Neuronal stem cell (in vitro differentiated cells): Measurements from ENCODE around the gene THSD4.

Experiments
- DNase-seq: peaks from one replicate; pipeline ENCODE4 v3.0.0-alpha.2; 2013; ENCODE audit warnings: low spot score
- H2AFZ ChIP-seq: one replicate; pipeline ENCODE4 v1.6.1; 2013; ENCODE audit warnings: mild to moderate bottlenecking, low read length, inconsistent platforms
- H2AK5ac ChIP-seq: 2 replicates; pipeline ENCODE4 v1.6.1; 2013; ENCODE audit warnings: low read depth, mild to moderate bottlenecking, inconsistent platforms, low read length, moderate library complexity, mixed read lengths
- H2BK120ac ChIP-seq: 2 replicates; pipeline ENCODE4 v1.6.1; 2013; ENCODE audit warnings: low read depth, mild to moderate bottlenecking, inconsistent platforms, low read length, moderate library complexity, mixed read lengths
- H2BK12ac ChIP-seq: one replicate; pipeline ENCODE4 v1.6.1; 2013; ENCODE audit warnings: low read length, inconsistent platforms
- H2BK15ac ChIP-seq: 2 replicates; pipeline ENCODE4 v1.6.1; 2013; ENCODE audit warnings: mild to moderate bottlenecking, low read length, inconsistent platforms, mixed read lengths
- H2BK5ac ChIP-seq: one replicate; pipeline ENCODE4 v1.6.1; 2013; ENCODE audit warnings: inconsistent platforms, mild to moderate bottlenecking, low read length, moderate library complexity
- H3K14ac ChIP-seq: one replicate; pipeline ENCODE4 v1.6.1; 2013; ENCODE audit warnings: low read length, inconsistent platforms
- H3K18ac ChIP-seq: 2 replicates; pipeline ENCODE4 v1.6.1; 2013; ENCODE audit warnings: low read length, inconsistent platforms
- H3K23ac ChIP-seq: 2 replicates; pipeline ENCODE4 v1.6.1; 2013; ENCODE audit warnings: low read depth, mild to moderate bottlenecking, mixed read lengths, low read length, inconsistent platforms; ENCODE audit not compliant: poor library complexity
- H3K27ac ChIP-seq: replicated peaks from 3 replicates; pipeline ENCODE4 v1.5.1; 2013; ENCODE audit warnings: low read length, inconsistent platforms
- H3K27me3 ChIP-seq, 3 experiments: 2 replicates each; pipeline ENCODE4 v1.6.1; 2013; ENCODE audit warnings: low read length in 3 of 3, mild to moderate bottlenecking in 2 of 3, inconsistent platforms in 1 of 3, low read depth in 1 of 3, mixed read lengths in 1 of 3, moderate library complexity in 1 of 3; ENCODE audit not compliant: control insufficient read depth in 3 of 3, insufficient read depth in 3 of 3
- H3K36me3 ChIP-seq, 2 donors: replicated peaks in 1 of 2; 2 replicates each; pipeline ENCODE4 v1.6.1; 2013; ENCODE audit warnings: low read length in 2 of 2; ENCODE audit not compliant: control insufficient read depth in 2 of 2, insufficient read depth in 2 of 2
- H3K4ac ChIP-seq: 2 replicates; pipeline ENCODE4 v1.6.1; 2013; ENCODE audit warnings: inconsistent platforms, mild to moderate bottlenecking, low read length, moderate library complexity
- H3K4me1 ChIP-seq, 2 donors: 1 replicate in 1 of 2; 2 replicates in 1 of 2; pipeline ENCODE4 v1.6.1; 2013; ENCODE audit warnings: low read length in 2 of 2, low read depth in 1 of 2; ENCODE audit not compliant: control insufficient read depth in 2 of 2, insufficient read depth in 1 of 2
- H3K4me2 ChIP-seq: one replicate; pipeline ENCODE4 v1.6.1; 2013; ENCODE audit warnings: mild to moderate bottlenecking, low read length, inconsistent platforms; ENCODE audit not compliant: insufficient read depth, poor library complexity, severe bottlenecking
- H3K4me3 ChIP-seq, 2 donors: 2 replicates each; pipeline ENCODE4 v1.5.1; 2013; ENCODE audit warnings: low read length in 2 of 2, mild to moderate bottlenecking in 2 of 2, inconsistent platforms in 1 of 2, moderate library complexity in 1 of 2
- H3K79me1 ChIP-seq: one replicate; pipeline ENCODE4 v1.6.1; 2013; ENCODE audit warnings: low read depth, mild to moderate bottlenecking, inconsistent platforms, low read length, moderate library complexity
- H3K9ac ChIP-seq: one replicate; pipeline ENCODE4 v1.6.1; 2013; ENCODE audit warnings: mild to moderate bottlenecking, low read depth, low read length, inconsistent platforms; ENCODE audit not compliant: poor library complexity
- H3K9me3 ChIP-seq, 2 donors: replicated peaks in 1 of 2; 2 replicates each; pipeline versions ENCODE3 to v1.6.1; 2013; ENCODE audit warnings: low read length in 2 of 2, mild to moderate bottlenecking in 2 of 2, inconsistent platforms in 1 of 2, low read depth in 1 of 2, mixed read lengths in 1 of 2, moderate library complexity in 1 of 2; ENCODE audit not compliant: control insufficient read depth in 2 of 2, insufficient read depth in 1 of 2
- H4K8ac ChIP-seq: one replicate; pipeline ENCODE4 v1.6.1; 2013; ENCODE audit warnings: low read depth, mild to moderate bottlenecking, inconsistent platforms, low read length, moderate library complexity
- H4K91ac ChIP-seq: one replicate; pipeline ENCODE4 v1.6.1; 2013; ENCODE audit warnings: low read length, low read depth, mild to moderate bottlenecking, inconsistent platforms; ENCODE audit not compliant: poor library complexity
- WGBS, 2 donors: extraction: QIAGEN DNeasy Blood & Tissue Kit; methylation state at CpG; one replicate each; pipeline ENCODE4 v1.1.7; 2013; ENCODE audit warnings: missing lambda C conversion rate in 2 of 2, mixed read lengths in 1 of 2; ENCODE audit not compliant: insufficient read length in 2 of 2, insufficient replicate concordance in 1 of 2; ENCODE audit errors: extremely low coverage in 2 of 2; 5-methylcytosine and 5-hydroxymethylcytosine counted together

Gene THSD4

GRCh38 chr15:71591057-71591456, 475.8 kb downstream of the THSD4 start:
- Histone ChIP-seq H3K79me1 (no peaks in the 10 kb centered on the region), H4K8ac (no peak overlapping the region), H2AFZ (no peak overlapping the region), H2BK120ac (no peak overlapping the region), H3K18ac (no peak overlapping the region), H3K36me3 (no peaks in the 10 kb centered on the region), H3K9ac (no peak overlapping the region), H2BK15ac (no peak overlapping the region), H2BK5ac (no peak overlapping the region), H2BK12ac (no peak overlapping the region), H3K4me1 (peaks cover 0 to 7% of the 10 kb centered on the region in 2 donors), H3K27ac (no peak overlapping the region), H3K23ac (no peak overlapping the region), H3K4me2 (no peak overlapping the region), H3K27me3 (no peaks in the 10 kb centered on the region), H3K9me3 (peaks cover 5 to 6% of the 10 kb centered on the region in 2 donors), H3K14ac (no peak overlapping the region), H2AK5ac (no peak overlapping the region), H4K91ac (no peak overlapping the region), H3K4ac (no peak overlapping the region), H3K4me3 (no peak overlapping the region)
- no CpG with 5 or more reads among the region's 3 CpGs for WGBS, 2 donors
- no peak for DNase-seq

GRCh38 chr15:71592203-71592602, 476.9 kb downstream of the THSD4 start:
- Histone ChIP-seq H3K36me3 (no peaks in the 10 kb centered on the region), H3K14ac (no peak overlapping the region), H2AK5ac (no peak overlapping the region), H3K9ac (no peak overlapping the region), H2AFZ (no peak overlapping the region), H2BK15ac (no peak overlapping the region), H4K8ac (no peak overlapping the region), H3K9me3 (peaks cover 2 to 5% of the 10 kb centered on the region in 2 donors), H3K4ac (no peak overlapping the region), H3K4me1 (peaks cover 0 to 7% of the 10 kb centered on the region in 2 donors), H3K4me2 (no peak overlapping the region), H2BK12ac (no peak overlapping the region), H3K27me3 (no peaks in the 10 kb centered on the region), H4K91ac (no peak overlapping the region), H3K23ac (no peak overlapping the region), H3K4me3 (no peak overlapping the region), H3K79me1 (no peaks in the 10 kb centered on the region), H3K27ac (no peak overlapping the region), H2BK120ac (no peak overlapping the region), H2BK5ac (no peak overlapping the region), H3K18ac (peak overlapping the region; percentile 76)
- DNase-seq, result no peak
- no CpG with 5 or more reads among the region's 6 CpGs for WGBS, 2 donors

- Histone ChIP-seq H3K79me1 (no peaks in the 10 kb centered on the region), H2BK5ac (no peak overlapping the region), H3K4me1 (peaks cover 12 to 16% of the 10 kb centered on the region in 2 donors), H3K4ac (no peak overlapping the region), H3K9ac (no peak overlapping the region), H4K91ac (no peak overlapping the region), H2AK5ac (no peak overlapping the region), H3K4me3 (no peak overlapping the region), H3K27ac (no peak overlapping the region), H3K9me3 (peaks cover 2 to 5% of the 10 kb centered on the region in 2 donors), H2BK120ac (no peak overlapping the region), H2BK15ac (no peak overlapping the region), H2AFZ (no peak overlapping the region), H3K4me2 (no peak overlapping the region), H2BK12ac (no peak overlapping the region), H3K23ac (no peak overlapping the region), H3K18ac (no peak overlapping the region), H3K14ac (no peak overlapping the region), H4K8ac (no peak overlapping the region), H3K36me3 (no peaks in the 10 kb centered on the region), H3K27me3 (no peaks in the 10 kb centered on the region)
- no peak for DNase-seq
- no CpG with 5 or more reads among the region's 6 CpGs for WGBS, 2 donors
Measured at GRCh38 chr15:71595846-71596553, 480.7 kb downstream of the THSD4 start.

DNA sequence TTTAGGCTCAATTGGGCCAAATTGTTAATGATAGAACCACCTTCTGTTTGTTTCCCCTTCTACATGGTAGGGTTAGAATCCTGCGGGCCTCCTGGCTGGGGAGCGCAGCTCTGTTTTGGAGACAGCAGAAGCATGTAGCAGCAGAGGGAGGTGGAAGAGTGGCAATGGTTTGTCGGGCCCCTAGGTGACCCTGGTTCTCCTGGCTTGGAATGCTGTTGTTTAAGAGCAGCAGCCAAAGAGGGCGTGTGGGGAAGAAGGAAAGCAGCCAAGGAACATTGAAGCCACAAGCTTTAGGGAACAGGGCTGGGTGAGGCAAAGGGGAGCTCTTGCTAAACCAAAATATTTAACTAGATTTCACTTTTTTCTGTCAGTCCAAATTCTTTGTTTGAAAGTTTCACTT, 481.4 kb downstream of the THSD4 start:
- H2BK120ac ChIP-seq, result no peak overlapping the region
- no peak overlapping the region for H2AFZ ChIP-seq
- H3K23ac ChIP-seq, result no peak overlapping the region
- H3K27ac ChIP-seq, result no peak overlapping the region
- no peaks in the 10 kb centered on the region for H3K27me3 ChIP-seq
- no peak for DNase-seq
- H4K91ac ChIP-seq, result no peak overlapping the region
- no peak overlapping the region for H2BK5ac ChIP-seq
- peaks cover 2 to 5% of the 10 kb centered on the region in 2 donors for H3K9me3 ChIP-seq
- H4K8ac ChIP-seq, result no peak overlapping the region
- no peaks in the 10 kb centered on the region for H3K36me3 ChIP-seq
- no peak overlapping the region for H2AK5ac ChIP-seq
- H3K4ac ChIP-seq, result no peak overlapping the region
- H2BK15ac ChIP-seq, result no peak overlapping the region
- no peaks in the 10 kb centered on the region for H3K79me1 ChIP-seq
- no peak overlapping the region for H3K4me2 ChIP-seq
- H3K18ac ChIP-seq, result no peak overlapping the region
- peaks cover 13 to 16% of the 10 kb centered on the region in 2 donors for H3K4me1 ChIP-seq
- no peak overlapping the region for H3K9ac ChIP-seq
- WGBS, 2 donors, result no CpG with 5 or more reads among the region's 4 CpGs
- H2BK12ac ChIP-seq, result no peak overlapping the region
- H3K14ac ChIP-seq, result no peak overlapping the region
- H3K4me3 ChIP-seq, result no peak overlapping the region
